ENCODE measurements around the gene BEX3.

Gene BEX3

DNA sequence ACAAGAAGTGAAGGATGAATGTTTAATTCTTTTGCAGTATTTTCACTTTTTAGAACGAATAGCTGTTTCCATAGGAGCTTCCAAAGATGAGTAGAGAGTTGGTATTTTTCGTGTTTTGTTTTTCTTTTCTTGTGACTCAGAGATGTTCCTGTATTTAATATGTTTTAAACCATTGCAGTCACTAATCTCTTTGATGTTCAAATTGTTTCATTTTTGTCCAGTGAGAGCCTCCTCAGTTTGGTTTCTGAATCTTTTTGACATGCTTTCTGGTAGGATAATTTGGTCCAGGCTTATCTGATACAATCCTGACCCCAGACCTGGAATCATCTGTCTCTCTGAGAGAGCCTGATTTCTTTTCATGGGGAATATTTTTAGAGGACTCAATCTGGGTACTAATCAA, 41.6 kb downstream of the BEX3 start:
- DNase-seq (ENCODE audit: low spot score) (no peak), ATAC-seq (ENCODE audit: low read depth) (no peak)
- Histone ChIP-seq H3K4me3 (ENCODE audit: severe bottlenecking) (no peak overlapping the region), H3K36me3 (ENCODE audit: low read depth) (no peaks in the 10 kb centered on the region), H3K27me3 (ENCODE audit: insufficient read depth, poor library complexity, severe bottlenecking) (no peaks in the 10 kb centered on the region), H3K9me3 (ENCODE audit: severe bottlenecking) (no peaks in the 10 kb centered on the region), H3K27ac (ENCODE audit: poor library complexity, severe bottlenecking) (no peak overlapping the region), H3K4me1 (ENCODE audit: insufficient read depth, poor library complexity, severe bottlenecking) (no peaks in the 10 kb centered on the region)
- TF ChIP-seq, protein P1, sequence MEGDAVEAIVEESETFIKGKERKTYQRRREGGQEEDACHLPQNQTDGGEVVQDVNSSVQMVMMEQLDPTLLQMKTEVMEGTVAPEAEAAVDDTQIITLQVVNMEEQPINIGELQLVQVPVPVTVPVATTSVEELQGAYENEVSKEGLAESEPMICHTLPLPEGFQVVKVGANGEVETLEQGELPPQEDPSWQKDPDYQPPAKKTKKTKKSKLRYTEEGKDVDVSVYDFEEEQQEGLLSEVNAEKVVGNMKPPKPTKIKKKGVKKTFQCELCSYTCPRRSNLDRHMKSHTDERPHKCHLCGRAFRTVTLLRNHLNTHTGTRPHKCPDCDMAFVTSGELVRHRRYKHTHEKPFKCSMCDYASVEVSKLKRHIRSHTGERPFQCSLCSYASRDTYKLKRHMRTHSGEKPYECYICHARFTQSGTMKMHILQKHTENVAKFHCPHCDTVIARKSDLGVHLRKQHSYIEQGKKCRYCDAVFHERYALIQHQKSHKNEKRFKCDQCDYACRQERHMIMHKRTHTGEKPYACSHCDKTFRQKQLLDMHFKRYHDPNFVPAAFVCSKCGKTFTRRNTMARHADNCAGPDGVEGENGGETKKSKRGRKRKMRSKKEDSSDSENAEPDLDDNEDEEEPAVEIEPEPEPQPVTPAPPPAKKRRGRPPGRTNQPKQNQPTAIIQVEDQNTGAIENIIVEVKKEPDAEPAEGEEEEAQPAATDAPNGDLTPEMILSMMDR (IDR thresholded peaks at IDR 0.05; ENCODE audit: poor library complexity, severe bottlenecking): no peak

DNA sequence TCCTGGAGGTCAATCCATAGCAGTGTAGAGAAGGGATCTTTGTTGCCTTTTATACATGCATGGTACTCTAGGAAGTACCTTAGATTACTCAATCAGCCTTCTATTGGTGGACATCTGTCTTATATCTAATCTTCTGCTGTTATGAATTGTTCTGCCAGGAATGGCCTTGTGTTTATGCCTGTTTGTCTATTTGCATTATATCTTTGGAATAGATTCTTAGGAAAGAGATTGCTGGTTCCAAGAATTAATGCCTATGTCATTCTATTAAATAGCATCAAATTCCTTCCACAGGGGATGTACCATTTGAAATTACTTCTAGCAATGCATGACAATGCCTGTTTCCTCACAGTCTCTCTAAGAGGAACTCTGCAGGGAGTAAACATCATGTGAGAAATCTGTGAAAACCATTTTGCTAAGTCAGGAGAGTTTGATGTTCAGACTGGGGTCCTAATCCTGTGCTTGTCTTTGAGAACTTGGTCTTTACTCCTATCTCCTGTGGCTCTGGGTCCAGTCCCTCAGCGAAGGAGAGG, 42.5 kb downstream of the BEX3 start:
- Histone ChIP-seq H3K36me3 (ENCODE audit: low read depth) (no peaks in the 10 kb centered on the region), H3K4me1 (ENCODE audit: insufficient read depth, poor library complexity, severe bottlenecking) (no peaks in the 10 kb centered on the region), H3K27me3 (ENCODE audit: insufficient read depth, poor library complexity, severe bottlenecking) (no peaks in the 10 kb centered on the region), H3K4me3 (ENCODE audit: severe bottlenecking) (no peak overlapping the region), H3K9me3 (ENCODE audit: severe bottlenecking) (no peaks in the 10 kb centered on the region), H3K27ac (ENCODE audit: poor library complexity, severe bottlenecking) (no peak overlapping the region)
- ATAC-seq (ENCODE audit: low read depth): no peak
- DNase-seq (ENCODE audit: low spot score): no peak
- TF ChIP-seq, protein P1 (IDR thresholded peaks at IDR 0.05; ENCODE audit: poor library complexity, severe bottlenecking): no peak

DNA sequence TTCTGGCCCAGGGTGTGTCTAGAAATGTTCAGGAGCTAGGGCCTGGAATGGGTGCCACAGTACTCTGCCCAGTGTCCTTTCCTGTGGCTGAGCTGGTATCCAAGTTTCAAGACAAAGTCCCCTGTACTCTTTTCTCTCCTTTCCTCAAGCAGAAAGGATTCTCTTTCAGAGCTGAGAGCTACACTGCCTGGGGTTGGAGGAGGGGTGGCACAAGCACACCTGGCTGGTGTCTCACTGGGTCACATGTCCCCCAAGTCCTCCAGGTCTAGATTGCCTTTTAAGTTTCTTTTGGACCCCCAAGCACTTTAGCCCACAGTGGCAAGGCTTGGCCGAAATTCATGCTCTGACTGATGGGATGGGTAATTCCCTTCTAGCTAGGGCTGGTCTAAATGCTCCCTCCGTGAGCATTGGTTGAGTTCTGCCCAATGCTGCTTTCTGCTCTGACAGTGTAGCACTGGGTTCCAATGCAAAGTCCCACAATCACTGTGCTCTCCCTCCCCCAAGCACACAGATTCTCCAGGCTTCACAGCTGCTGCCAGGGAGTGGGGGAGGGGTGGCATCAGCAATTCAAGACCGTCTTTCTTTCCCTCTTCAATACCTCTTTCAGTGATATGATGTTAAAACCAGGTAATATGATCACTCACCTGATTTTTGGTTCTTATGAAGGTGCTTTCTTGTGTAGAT, 47.8 kb downstream of the BEX3 start:
- H3K27ac ChIP-seq (ENCODE audit: poor library complexity, severe bottlenecking): no peak overlapping the region
- TF ChIP-seq, protein P1 (IDR thresholded peaks at IDR 0.05; ENCODE audit: poor library complexity, severe bottlenecking): no peak
- H3K4me1 ChIP-seq (ENCODE audit: insufficient read depth, poor library complexity, severe bottlenecking): no peaks in the 10 kb centered on the region
- no peak for ATAC-seq (ENCODE audit: low read depth)
- no peak overlapping the region for H3K4me3 ChIP-seq (ENCODE audit: severe bottlenecking)
- no peaks in the 10 kb centered on the region for H3K36me3 ChIP-seq (ENCODE audit: low read depth)
- H3K27me3 ChIP-seq (ENCODE audit: insufficient read depth, poor library complexity, severe bottlenecking): no peaks in the 10 kb centered on the region
- DNase-seq (ENCODE audit: low spot score): no peak
- no peaks in the 10 kb centered on the region for H3K9me3 ChIP-seq (ENCODE audit: severe bottlenecking)

Data from RWPE2 (cell line).